OCI-LY1 (cell line): ENCODE results near the gene GHITM.

Experiments
- CTCF ChIP-seq: fragments of 200-600 bp; sonication (generic), shearing (Covaris generic); IDR thresholded peaks from 2 replicates; pipeline ENCODE4 v1.5.1; 2017; ENCODE audit warnings: mild to moderate bottlenecking, antibody characterized with exemption, low read length, moderate library complexity, mixed read lengths
- EZH2 ChIP-seq: fragments of 200-600 bp; sonication (generic), shearing (Covaris generic); IDR thresholded peaks from 2 replicates; pipeline ENCODE4 v1.8.0; 2017; ENCODE audit warnings: borderline replicate concordance, mixed run types, mild to moderate bottlenecking, antibody characterized with exemption, low read length, moderate library complexity, mixed read lengths

- TF ChIP-seq CTCF: no peak
- TF ChIP-seq EZH2: no peak
Observed at GRCh38 chr10:84152769-84153168, 13.5 kb downstream of the GHITM start.
